Liver (tissue), 9 donors: ENCODE measurements around the gene CCSER2. TPM values are rescaled to one million over a fixed set of nuclear protein-coding genes. Genes with fewer than 3 reads are reported as not detected.

ENCODE experiments used
- DNase-seq: peaks from one replicate; pipeline ENCODE4 v3.0.0-alpha.2; 2017; ENCODE audit warnings: low spot score
- H3K27ac ChIP-seq, 2 donors: one replicate each; pipeline ENCODE4 v1.7.0; 2013; ENCODE audit warnings: inconsistent platforms in 2 of 2, low read length in 2 of 2, control low read depth in 1 of 2, low read depth in 1 of 2, mild to moderate bottlenecking in 1 of 2
- H3K27me3 ChIP-seq, 4 donors: one replicate each; pipeline versions ENCODE4 v1.6.1 to v1.7.0; 2013; ENCODE audit warnings: low read length in 3 of 4, inconsistent platforms in 1 of 4, mild to moderate bottlenecking in 1 of 4, moderate library complexity in 1 of 4; ENCODE audit not compliant: control insufficient read depth in 4 of 4, insufficient read depth in 4 of 4
- H3K36me3 ChIP-seq, 4 donors: one replicate each; pipeline versions ENCODE4 v1.6.1 to v1.7.0; 2013; ENCODE audit warnings: low read length in 3 of 4, mild to moderate bottlenecking in 3 of 4, low read depth in 1 of 4, moderate library complexity in 1 of 4; ENCODE audit not compliant: control insufficient read depth in 4 of 4, insufficient read depth in 3 of 4
- H3K4me1 ChIP-seq, 4 donors: one replicate each; pipeline versions ENCODE4 v1.6.1 to v1.7.0; 2013; ENCODE audit warnings: low read length in 3 of 4, mild to moderate bottlenecking in 3 of 4, moderate library complexity in 1 of 4; ENCODE audit not compliant: control insufficient read depth in 4 of 4, insufficient read depth in 4 of 4
- H3K4me3 ChIP-seq, 3 donors: one replicate each; pipeline versions ENCODE4 v1.6.1 to v1.7.0; 2013; ENCODE audit warnings: low read length in 3 of 3, control low read depth in 1 of 3, low read depth in 1 of 3, mild to moderate bottlenecking in 1 of 3
- H3K9ac ChIP-seq, 2 donors: one replicate each; pipeline ENCODE4 v1.7.0; 2013; ENCODE audit warnings: low read length in 2 of 2, mild to moderate bottlenecking in 2 of 2, moderate library complexity in 2 of 2, control low read depth in 1 of 2, low read depth in 1 of 2
- H3K9me3 ChIP-seq, 4 donors: one replicate each; pipeline versions ENCODE4 v1.6.1 to v1.7.0; 2013; ENCODE audit warnings: low read length in 3 of 4; ENCODE audit not compliant: control insufficient read depth in 4 of 4
- ATF3 ChIP-seq: IDR thresholded peaks from 2 replicates; pipeline ENCODE4 v1.6.1; 2016; ENCODE audit warnings: antibody characterized with exemption
- CTCF ChIP-seq: fragments of 150-350 bp; IDR thresholded peaks from 2 replicates; pipeline ENCODE4 v1.5.1; 2017; ENCODE audit warnings: improper control_type of control experiment, low read depth, low read length; ENCODE audit not compliant: missing input control
- EGR1 ChIP-seq, 2 donors: IDR thresholded peaks; 2 replicates each; pipeline ENCODE4 v1.6.1; 2016 to 2018; ENCODE audit warnings: antibody characterized with exemption in 2 of 2, low read depth in 2 of 2
- FOXA1 ChIP-seq: IDR thresholded peaks from 2 replicates; pipeline ENCODE4 v1.6.1; 2016; ENCODE audit warnings: antibody characterized with exemption
- FOXA2 ChIP-seq: IDR thresholded peaks from 2 replicates; pipeline ENCODE4 v1.6.1; 2016; ENCODE audit warnings: antibody characterized with exemption
- GABPA ChIP-seq, 2 donors: IDR thresholded peaks in 1 of 2; conservative IDR thresholded peaks in 1 of 2; 2 replicates each; pipeline ENCODE4 v1.6.1; 2016; ENCODE audit warnings: antibody characterized with exemption in 2 of 2, mild to moderate bottlenecking in 1 of 2, moderate library complexity in 1 of 2
- HNF4A ChIP-seq, 2 donors: conservative IDR thresholded peaks; 2 replicates each; pipeline ENCODE4 v1.6.1; 2016; ENCODE audit warnings: antibody characterized with exemption in 2 of 2, mild to moderate bottlenecking in 2 of 2
- HNF4G ChIP-seq: IDR thresholded peaks from 2 replicates; pipeline ENCODE4 v1.6.1; 2016; ENCODE audit warnings: antibody characterized with exemption
- JUND ChIP-seq, 2 donors: IDR thresholded peaks; 2 replicates each; pipeline ENCODE4 v1.6.1; 2016; ENCODE audit warnings: antibody characterized with exemption in 2 of 2
- MAX ChIP-seq: IDR thresholded peaks from 2 replicates; pipeline ENCODE4 v1.6.1; 2016; ENCODE audit warnings: antibody characterized with exemption
- NR2F2 ChIP-seq: IDR thresholded peaks from 2 replicates; pipeline ENCODE4 v1.6.1; 2016; ENCODE audit warnings: antibody characterized with exemption
- RAD21 ChIP-seq, 2 donors: IDR thresholded peaks; 2 replicates each; pipeline ENCODE4 v1.6.1; 2016; ENCODE audit warnings: antibody characterized with exemption in 2 of 2, mild to moderate bottlenecking in 2 of 2
- REST ChIP-seq: IDR thresholded peaks from 2 replicates; pipeline ENCODE4 v1.6.1; 2016; ENCODE audit warnings: antibody characterized with exemption, mild to moderate bottlenecking
- RXRA ChIP-seq, 2 donors: IDR thresholded peaks; 2 replicates each; pipeline ENCODE4 v1.6.1; 2017 to 2018; ENCODE audit warnings: antibody characterized with exemption in 2 of 2, mild to moderate bottlenecking in 1 of 2
- SP1 ChIP-seq: IDR thresholded peaks from 2 replicates; pipeline ENCODE4 v1.6.1; 2018; ENCODE audit warnings: antibody characterized with exemption, mild to moderate bottlenecking
- TAF1 ChIP-seq: conservative IDR thresholded peaks from 2 replicates; pipeline ENCODE4 v1.6.1; 2016; ENCODE audit warnings: antibody characterized with exemption, mild to moderate bottlenecking
- YY1 ChIP-seq: IDR thresholded peaks from 2 replicates; pipeline ENCODE4 v1.6.1; 2016; ENCODE audit warnings: antibody characterized with exemption, mild to moderate bottlenecking
- ZBTB33 ChIP-seq: IDR thresholded peaks from 2 replicates; pipeline ENCODE4 v1.6.1; 2016; ENCODE audit warnings: antibody characterized with exemption
- WGBS: extraction: QIAGEN DNeasy Blood & Tissue Kit; methylation state at CpG from one replicate; pipeline ENCODE4 v1.1.7; 2013; 5-methylcytosine and 5-hydroxymethylcytosine counted together
- polyA plus RNA-seq, 2 donors: library from polyadenylated mRNA; stranded (reverse) in 1 of 2; unstranded in 1 of 2; fragments of 200-250 nt in 1 of 2; fragments of >200 nt in 1 of 2; fragmentation: Nextera tagmentation in 1 of 2; extraction: Ambion mirVana in 1 of 2; gene quantifications; one replicate each; pipeline versions ENCODE4 v1.2.1 to v1.2.3, GENCODE V29; 2013 to 2015
- total RNA-seq, 2 donors: library from RNA; depleted of rRNA; stranded (reverse); fragments of >200 nt; gene quantifications; one replicate each; pipeline ENCODE4 v1.2.3, GENCODE V29; 2014
- donor health status: healthy.
- donor health status: healthy.
- donor health status: healthy.
- donor health status: healthy.
- donor health status: healthy.

Gene CCSER2
- total and polyA plus RNA-seq, 4 donors, result 5.6 to 18.2 (median 12.1) TPM

GRCh38 chr10:84341983-84342382 is 13.6 kb downstream of the CCSER2 start (continued):
- TF ChIP-seq HNF4G (no peak), MAX (no peak), SP1 (no peak), ZBTB33 (no peak), GABPA (IDR thresholded peaks at IDR 0.05 in 1 of 2, conservative IDR thresholded peaks at IDR 0.05 in 1 of 2) (no peak)

GRCh38 chr10:84342584-84342983 is 14.2 kb downstream of the CCSER2 start:
- H3K4me1 ChIP-seq, result peaks cover 4 to 10% (median 8%) of the 10 kb centered on the region in 4 donors
- no peaks in the 10 kb centered on the region for H3K27me3 ChIP-seq
- H3K4me3 ChIP-seq, result no peak overlapping the region
- H3K36me3 ChIP-seq, result no peaks in the 10 kb centered on the region
- no peaks in the 10 kb centered on the region for H3K9me3 ChIP-seq
- no peak for TF ChIP-seq SP1
- TF ChIP-seq HNF4A (conservative IDR thresholded peaks at IDR 0.05), result peak in 1 of 2 donors; percentile 12
- no peak overlapping the region for H3K9ac ChIP-seq
- no peak for DNase-seq
- WGBS, result 76% methylated on average over 6 of the region's 6 CpGs
- no peak overlapping the region for H3K27ac ChIP-seq

- H3K4me1 ChIP-seq, result peaks cover 4 to 10% (median 8%) of the 10 kb centered on the region in 4 donors
- H3K36me3 ChIP-seq, result no peaks in the 10 kb centered on the region
- no peak for DNase-seq
- TF ChIP-seq EGR1 (IDR thresholded peaks at IDR 0.05; ENCODE audit: low read depth in 2 of 2) (no peak), JUND (IDR thresholded peaks at IDR 0.05) (no peak), NR2F2 (no peak), TAF1 (no peak), GABPA (IDR thresholded peaks at IDR 0.05 in 1 of 2, conservative IDR thresholded peaks at IDR 0.05 in 1 of 2) (no peak), CTCF (no peak), MAX (no peak), RAD21 (IDR thresholded peaks at IDR 0.05) (no peak), FOXA1 (no peak), HNF4G (no peak), ATF3 (no peak), ZBTB33 (no peak), SP1 (no peak), FOXA2 (no peak), HNF4A (conservative IDR thresholded peaks at IDR 0.05) (no peak), RXRA (IDR thresholded peaks at IDR 0.05) (no peak), YY1 (no peak), REST (no peak)
- H3K9ac ChIP-seq, result no peak overlapping the region
- no peak overlapping the region for H3K27ac ChIP-seq
- H3K4me3 ChIP-seq, result no peak overlapping the region
- WGBS, result 90% methylated on average over 1 of the region's 1 CpG
- no peaks in the 10 kb centered on the region for H3K9me3 ChIP-seq
- no peaks in the 10 kb centered on the region for H3K27me3 ChIP-seq
Observed at GRCh38 chr10:84343831-84344230, 15.4 kb downstream of the CCSER2 start.
